H1 (cell line): ENCODE measurements around the gene SERPINA1. TPM values are rescaled to one million over a fixed set of nuclear protein-coding genes. Genes with fewer than 3 reads are reported as not detected.

Experiments used
- CTCF ChIA-PET: fragments of 300-600 bp; sonication (Branson Sonifier 250); formaldehyde crosslinking; loops from one replicate; lab custom pipeline; 2021; ENCODE audit not compliant: partially characterized antibody; lab: Charles Lee
- POLR2A ChIA-PET: fragments of 300-600 bp; sonication (Branson Sonifier 250); formaldehyde crosslinking; loops from one replicate; lab custom pipeline; 2021; ENCODE audit warnings: inconsistent platforms; ENCODE audit not compliant: partially characterized antibody; lab: Charles Lee
- DNase-seq, 2 experiments: peaks; one replicate each; pipeline versions ENCODE4 v3.0.0 to v3.0.0-alpha.2; 2010 to 2022; ENCODE audit warnings: low spot score in 2 of 2, low read depth in 1 of 2, mixed read lengths in 1 of 2
- FAIRE-seq: peaks from 2 replicates; lab custom pipeline; 2011; peaks lifted over from hg19 to GRCh38; lab: Jason Lieb, UNC
- H2AFZ ChIP-seq: 2 replicates; pipeline ENCODE4 v1.8.1; 2012; ENCODE audit warnings: low read length, inconsistent platforms
- H2AK5ac ChIP-seq: 2 replicates; pipeline ENCODE4 v1.6.1; 2013; ENCODE audit warnings: low read depth, low read length
- H2BK120ac ChIP-seq: replicated peaks from 2 replicates; pipeline ENCODE3; 2013; ENCODE audit warnings: low read depth, low read length, inconsistent platforms
- H2BK12ac ChIP-seq: 2 replicates; pipeline ENCODE4 v1.6.1; 2013; ENCODE audit warnings: low read depth, low read length
- H2BK15ac ChIP-seq: 2 replicates; pipeline ENCODE4 v1.6.1; 2013; ENCODE audit warnings: low read length
- H2BK20ac ChIP-seq: 2 replicates; pipeline ENCODE4 v1.6.1; 2013; ENCODE audit warnings: low read length
- H2BK5ac ChIP-seq: 2 replicates; pipeline ENCODE4 v1.6.1; 2013; ENCODE audit warnings: low read depth, low read length
- H3K14ac ChIP-seq: 2 replicates; pipeline ENCODE4 v1.6.1; 2013; ENCODE audit warnings: inconsistent platforms; ENCODE audit not compliant: insufficient read length
- H3K18ac ChIP-seq: 2 replicates; pipeline ENCODE4 v1.6.1; 2013; ENCODE audit warnings: low read length; ENCODE audit errors: extremely low read depth
- H3K23ac ChIP-seq: 2 replicates; pipeline ENCODE4 v1.6.1; 2013; ENCODE audit warnings: inconsistent platforms; ENCODE audit not compliant: insufficient read length
- H3K23me2 ChIP-seq: 2 replicates; pipeline ENCODE4 v1.6.1; 2013; ENCODE audit warnings: low read depth, low read length
- H3K27ac ChIP-seq: 2 replicates; pipeline ENCODE4 v1.6.1; 2011; ENCODE audit warnings: low read depth, low read length, inconsistent platforms
- H3K27me3 ChIP-seq, 4 experiments: replicated peaks in 1 of 4; 1 replicate in 1 of 4; 2 replicates in 3 of 4; pipeline versions ENCODE4 v1.6.1 to v1.8.1; 2011 to 2013; ENCODE audit warnings: low read length in 3 of 4, mild to moderate bottlenecking in 3 of 4, inconsistent platforms in 2 of 4, mixed read lengths in 2 of 4, moderate library complexity in 1 of 4; ENCODE audit not compliant: control insufficient read depth in 3 of 4, insufficient read depth in 3 of 4; ENCODE audit errors: extremely low read depth in 1 of 4
- H3K36me3 ChIP-seq, 4 experiments: 2 replicates each; pipeline versions ENCODE4 v1.6.1 to v1.8.1; 2011 to 2013; ENCODE audit warnings: mild to moderate bottlenecking in 4 of 4, low read length in 3 of 4, moderate library complexity in 2 of 4, control low read depth in 1 of 4, inconsistent platforms in 1 of 4; ENCODE audit not compliant: insufficient read depth in 4 of 4, control insufficient read depth in 2 of 4
- H3K4ac ChIP-seq: replicated peaks from 2 replicates; pipeline ENCODE3; 2013; ENCODE audit warnings: low read length, low read depth, mixed read lengths, inconsistent platforms; ENCODE audit not compliant: insufficient read length
- H3K4me1 ChIP-seq, 4 experiments: replicated peaks in 1 of 4; 1 replicate in 1 of 4; 2 replicates in 3 of 4; pipeline versions ENCODE4 v1.6.1 to v1.8.1; 2011 to 2013; ENCODE audit warnings: low read length in 3 of 4, inconsistent platforms in 2 of 4, mixed read lengths in 1 of 4; ENCODE audit not compliant: insufficient read depth in 4 of 4, control insufficient read depth in 3 of 4
- H3K4me2 ChIP-seq, 2 experiments: 2 replicates each; pipeline versions ENCODE4 v1.6.1 to v1.8.1; 2011 to 2013; ENCODE audit warnings: low read depth in 2 of 2, low read length in 2 of 2, control low read depth in 1 of 2, inconsistent platforms in 1 of 2, mild to moderate bottlenecking in 1 of 2; ENCODE audit not compliant: insufficient read depth in 1 of 2
- H3K4me3 ChIP-seq, 4 experiments: fragments of 200-600, 300-600 bp in 1 of 4; sonication (generic), shearing (Covaris generic), sonication (Bioruptor Twin) in 1 of 4; 2 replicates each; pipeline versions ENCODE4 v1.5.1 to v1.8.1; 2011 to 2016; ENCODE audit warnings: low read length in 4 of 4, low read depth in 3 of 4, control low read depth in 2 of 4, inconsistent platforms in 2 of 4, mild to moderate bottlenecking in 2 of 4, mixed read lengths in 1 of 4, moderate library complexity in 1 of 4; ENCODE audit not compliant: insufficient read depth in 2 of 4; ENCODE audit errors: extremely low read depth in 1 of 4
- H3K56ac ChIP-seq: replicated peaks from 2 replicates; pipeline ENCODE3; 2013; ENCODE audit warnings: low read depth, mild to moderate bottlenecking, mixed read lengths, low read length, inconsistent platforms; ENCODE audit not compliant: insufficient read length
- H3K79me1 ChIP-seq: 2 replicates; pipeline ENCODE4 v1.6.1; 2013; ENCODE audit warnings: low read depth, low read length, control low read depth
- H3K79me2 ChIP-seq, 2 experiments: 2 replicates each; pipeline versions ENCODE4 v1.6.1 to v1.8.1; 2012 to 2013; ENCODE audit warnings: low read length in 2 of 2, mild to moderate bottlenecking in 2 of 2, inconsistent platforms in 1 of 2; ENCODE audit not compliant: insufficient read depth in 2 of 2, control insufficient read depth in 1 of 2
- H3K9ac ChIP-seq, 4 experiments: replicated peaks in 1 of 4; 1 replicate in 1 of 4; 2 replicates in 3 of 4; pipeline versions ENCODE4 v1.6.1 to v1.8.1; 2011 to 2013; ENCODE audit warnings: low read depth in 3 of 4, low read length in 3 of 4, control low read depth in 2 of 4, mild to moderate bottlenecking in 2 of 4, moderate library complexity in 2 of 4, inconsistent platforms in 1 of 4; ENCODE audit errors: extremely low read depth in 1 of 4
- H3K9me3 ChIP-seq, 2 experiments: 2 replicates each; pipeline versions ENCODE4 v1.6.1 to v1.8.1; 2012 to 2013; ENCODE audit warnings: mild to moderate bottlenecking in 2 of 2, moderate library complexity in 2 of 2, control low read depth in 1 of 2, inconsistent platforms in 1 of 2, low read depth in 1 of 2, low read length in 1 of 2, mixed read lengths in 1 of 2; ENCODE audit not compliant: insufficient read depth in 2 of 2
- H4K20me1 ChIP-seq, 2 experiments: replicated peaks in 1 of 2; 2 replicates each; pipeline versions ENCODE3 to v1.8.1; 2011 to 2013; ENCODE audit warnings: inconsistent platforms in 2 of 2, low read length in 2 of 2, mild to moderate bottlenecking in 1 of 2; ENCODE audit not compliant: insufficient read depth in 2 of 2, control insufficient read depth in 1 of 2
- H4K5ac ChIP-seq: 2 replicates; pipeline ENCODE4 v1.6.1; 2013; ENCODE audit warnings: low read length, low read depth, mixed read lengths, inconsistent platforms; ENCODE audit not compliant: insufficient read length
- H4K8ac ChIP-seq: 2 replicates; pipeline ENCODE4 v1.8.0; 2013; ENCODE audit warnings: mild to moderate bottlenecking, moderate library complexity, low read length, inconsistent platforms; ENCODE audit not compliant: insufficient read depth; ENCODE audit errors: extremely low read depth
- H4K91ac ChIP-seq: replicated peaks from 2 replicates; pipeline ENCODE3; 2013; ENCODE audit warnings: low read length, mixed read lengths, inconsistent platforms; ENCODE audit not compliant: insufficient read length
- BCL11A ChIP-seq, 2 experiments: IDR thresholded peaks; one replicate each; pipeline ENCODE4 v1.6.1; 2011; ENCODE audit warnings: low read depth in 2 of 2, low read length in 2 of 2, mild to moderate bottlenecking in 2 of 2
- CEBPB ChIP-seq: IDR thresholded peaks from 2 replicates; pipeline ENCODE4 v1.6.1; 2012; ENCODE audit warnings: low read depth, low read length
- CHD1 ChIP-seq: IDR thresholded peaks from 2 replicates; pipeline ENCODE4 v1.6.1; 2012; ENCODE audit warnings: low read depth, low read length, improper control_type of control experiment
- MAFK ChIP-seq: IDR thresholded peaks from 2 replicates; pipeline ENCODE4 v1.6.1; 2012; ENCODE audit warnings: low read depth, mild to moderate bottlenecking, improper control_type of control experiment, low read length
- polyA plus RNA-seq, 7 experiments: library from polyadenylated mRNA; depleted of rRNA in 3 of 7; stranded (reverse) in 5 of 7; unstranded in 2 of 7; fragments of >200 nt in 5 of 7; fragments of 200-250 nt in 2 of 7; gene quantifications; 1 replicate in 5 of 7; 2 replicates in 1 of 7; 4 replicates in 1 of 7; pipeline versions ENCODE4 v1.2.1 to v1.2.3, GENCODE V29; 2011 to 2013; ENCODE audit warnings: missing spikeins in 2 of 7, mixed read lengths in 2 of 7
- total RNA-seq: library from RNA; stranded (reverse); fragmentation: NEBNext Ultra II Directional; extraction: Animal tissue kit (Norgen Biotek cat#: 25700); gene quantifications from 2 replicates; pipeline ENCODE4 v1.2.1, GENCODE V29; 2021

Gene SERPINA1
- total and polyA plus RNA-seq, 2 of the 8 experiments (the other 6 are each of a cell fraction or from before 2014, with no cell fraction given), result 0.08 TPM; not detected in 1

- no peak overlapping the region for H3K56ac ChIP-seq
- H2AK5ac ChIP-seq, result no peak overlapping the region
- H2BK5ac ChIP-seq, result no peak overlapping the region
- H3K14ac ChIP-seq, result no peak overlapping the region
- no peaks in the 10 kb centered on the region for H3K4me1 ChIP-seq
- H4K8ac ChIP-seq, result no peak overlapping the region
- no peak overlapping the region for H2BK20ac ChIP-seq
- ChIA-PET POLR2A (no interaction called here), CTCF (interaction anchor here (1.0 to 3.9 kb wide), 4 partner anchors 12 to 87 kb away, joined by 3 to 13 read pairs (median 4); no protein-coding TSS in a partner anchor)
- no peak overlapping the region for H2BK15ac ChIP-seq
- H3K27ac ChIP-seq, result no peak overlapping the region
- no peaks in the 10 kb centered on the region for H3K79me1 ChIP-seq
- no peak overlapping the region for H2BK12ac ChIP-seq
- no peaks in the 10 kb centered on the region for H3K36me3 ChIP-seq
- no peaks in the 10 kb centered on the region for H3K9me3 ChIP-seq
- DNase-seq (no peak), FAIRE-seq (no peak)
- no peak overlapping the region for H3K23ac ChIP-seq
- H4K91ac ChIP-seq, result no peak overlapping the region
- H3K4me2 ChIP-seq, result no peak overlapping the region
- no peak overlapping the region for H4K5ac ChIP-seq
- H3K79me2 ChIP-seq, result no peaks in the 10 kb centered on the region
- H4K20me1 ChIP-seq, result no peaks in the 10 kb centered on the region
- no peak overlapping the region for H2BK120ac ChIP-seq
- H3K4me3 ChIP-seq, result no peak overlapping the region
- no peaks in the 10 kb centered on the region for H3K23me2 ChIP-seq
- no peak overlapping the region for H2AFZ ChIP-seq
- no peak overlapping the region for H3K4ac ChIP-seq
- H3K27me3 ChIP-seq, result 0 out of 7 replicates have a peak, but pooled peaks cover 0 to 2% (median 0%) of the 10 kb centered on the region in 4 experiments
- no peak overlapping the region for H3K9ac ChIP-seq
- no peak overlapping the region for H3K18ac ChIP-seq
- TF ChIP-seq BCL11A (IDR thresholded peaks at IDR 0.05; ENCODE audit: low read depth in 2 of 2, low read length in 2 of 2), result no peak
- no peak for TF ChIP-seq CHD1
- no peak for TF ChIP-seq CEBPB
- no peak for TF ChIP-seq MAFK
These were observed 55.8 kb downstream of the SERPINA1 start for GRCh38 chr14:94332587-94332986.
